ENCODE results near the gene CRADD. TPM values are rescaled to one million over a fixed set of nuclear protein-coding genes. Genes with fewer than 3 reads are reported as not detected.

CRADD gene
- total RNA-seq, 1 experiment from 2014 or later: 7.6 TPM

- no peak overlapping the region for H4K8ac ChIP-seq (replicated peaks; ENCODE audit: insufficient read length, low read depth, low read length)
- H2AFZ ChIP-seq (ENCODE audit: low read length): no peak overlapping the region
- H2AK5ac ChIP-seq (ENCODE audit: insufficient read length, low read length): no peak overlapping the region
- H3K4me1 ChIP-seq (ENCODE audit: insufficient read depth, low read length): no peaks in the 10 kb centered on the region
- H3K79me2 ChIP-seq (ENCODE audit: insufficient read depth, low read length): no peaks in the 10 kb centered on the region
- H4K91ac ChIP-seq (ENCODE audit: insufficient read length, low read depth, low read length): no peak overlapping the region
- H3K9me3 ChIP-seq (ENCODE audit: control insufficient read depth, low read depth, low read length): no peaks in the 10 kb centered on the region
- no peak overlapping the region for H3K18ac ChIP-seq (ENCODE audit: insufficient read length, low read depth, low read length)
- no peak overlapping the region for H2BK5ac ChIP-seq (ENCODE audit: insufficient read length, low read length)
- TF ChIP-seq CTCF (conservative IDR thresholded peaks at IDR 0.05): no peak
- Mint-ChIP-seq H3K4me3 (no peak overlapping the region), H3K4me1 (peaks cover 15 to 18% of the 10 kb centered on the region in 2 experiments), H3K27me3 (ENCODE audit: low read depth) (no peaks in the 10 kb centered on the region), H3K36me3 (ENCODE audit: insufficient read depth in 1 of 3, low read depth in 3 of 3) (no peaks in the 10 kb centered on the region), H3K9me3 (no peaks in the 10 kb centered on the region), H3K27ac (peak overlapping the region in 1 of 3 experiments; percentile 74; a peak in 2 of 7 replicates)
- no peak overlapping the region for H2BK12ac ChIP-seq (ENCODE audit: insufficient read length, low read depth, low read length)
- no peak overlapping the region for H3K4ac ChIP-seq (ENCODE audit: low read depth, low read length)
- no CpG with 5 or more reads among the region's 3 CpGs for WGBS (ENCODE audit: extremely low coverage, insufficient read length, low lambda C conversion rate)
- H2BK20ac ChIP-seq (ENCODE audit: low read depth, low read length, poor library complexity, severe bottlenecking): no peak overlapping the region
- no peaks in the 10 kb centered on the region for H3K23me2 ChIP-seq (ENCODE audit: insufficient read length, low read depth, low read length, poor library complexity, severe bottlenecking)
- H2BK120ac ChIP-seq (ENCODE audit: low read depth, low read length, poor library complexity, severe bottlenecking): no peak overlapping the region
- no peak overlapping the region for H3K23ac ChIP-seq (ENCODE audit: insufficient read length, low read depth, low read length)
- no peaks in the 10 kb centered on the region for H3K27me3 ChIP-seq (ENCODE audit: insufficient read depth, low read length)
- no peak overlapping the region for H2BK15ac ChIP-seq (ENCODE audit: low read depth, low read length)
- no peak overlapping the region for H3T11ph ChIP-seq (ENCODE audit: low read length)
- H3K27ac ChIP-seq (ENCODE audit: insufficient read length, low read depth, low read length): no peak overlapping the region
- no peak overlapping the region for H3K4me2 ChIP-seq (ENCODE audit: insufficient read depth, insufficient read length, low read length)
- no peak overlapping the region for H3K9ac ChIP-seq (ENCODE audit: extremely low read depth, insufficient read length, low read length)
- no peak overlapping the region for H3K14ac ChIP-seq (ENCODE audit: insufficient read depth, low read length)
- no peaks in the 10 kb centered on the region for H4K20me1 ChIP-seq (ENCODE audit: control insufficient read depth, insufficient read depth, insufficient read length)
- H4K5ac ChIP-seq (ENCODE audit: insufficient read length, low read depth, low read length): no peak overlapping the region
- H3K79me1 ChIP-seq (ENCODE audit: insufficient read depth, low read depth, low read length, poor library complexity, severe bottlenecking): no peaks in the 10 kb centered on the region
- no peak for DNase-seq
- no peak overlapping the region for H3K56ac ChIP-seq (ENCODE audit: insufficient read length, low read depth, low read length)
Observed at GRCh38 chr12:93838193-93838592, 161.0 kb downstream of the CRADD start.

All from H9 (cell line).